Stimulated activated CD4-positive, alpha-beta T cell treated with anti-CD3 and anti-CD28 coated beads, Interleukin-4, amount 100 ng/mL, for 1 hour (primary cell): ENCODE data around the gene AGAP1.

Source experiments
- DNase-seq: peaks from one replicate; pipeline ENCODE4 v3.0.0-alpha.2; 2020

AGAP1 gene

GRCh38 chr2:235958931-235959410 lies 465.1 kb downstream of the AGAP1 start:
- no peak for DNase-seq

DNA sequence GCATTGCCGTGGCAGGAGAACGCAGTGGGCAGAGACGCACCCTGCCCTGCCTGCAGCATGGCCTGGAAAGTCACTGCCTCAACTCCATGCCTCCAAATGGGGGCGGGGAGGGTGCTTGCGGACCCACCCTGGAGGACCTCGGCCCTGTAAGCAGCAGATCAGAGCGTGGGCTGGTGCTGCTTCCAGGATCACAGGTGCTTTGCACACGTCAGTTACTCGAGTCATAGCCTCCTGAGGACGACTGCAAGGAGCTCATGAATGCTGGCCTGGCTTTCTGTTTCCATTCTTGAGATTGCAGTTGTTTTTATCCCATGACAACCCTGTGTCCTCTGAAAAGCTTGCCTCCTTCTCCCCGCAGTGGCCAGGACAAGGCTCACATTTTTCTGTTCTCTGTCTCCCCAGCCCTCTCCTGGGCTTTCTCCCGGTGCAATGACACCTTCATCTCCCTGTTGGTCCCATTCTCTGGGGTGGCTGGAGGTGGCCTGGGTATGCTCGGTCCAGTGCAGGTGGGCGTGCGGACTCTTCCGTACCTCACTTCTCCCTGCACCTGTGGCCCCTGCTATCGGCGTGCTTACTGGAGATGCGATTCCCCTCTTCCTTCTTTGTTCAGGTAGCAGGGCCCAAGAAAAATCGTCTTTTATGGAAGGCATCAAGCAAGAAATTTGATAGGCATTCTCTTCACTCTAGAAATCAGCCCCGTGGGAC lies 466.3 kb downstream of the AGAP1 start:
- no peak for DNase-seq

DNA sequence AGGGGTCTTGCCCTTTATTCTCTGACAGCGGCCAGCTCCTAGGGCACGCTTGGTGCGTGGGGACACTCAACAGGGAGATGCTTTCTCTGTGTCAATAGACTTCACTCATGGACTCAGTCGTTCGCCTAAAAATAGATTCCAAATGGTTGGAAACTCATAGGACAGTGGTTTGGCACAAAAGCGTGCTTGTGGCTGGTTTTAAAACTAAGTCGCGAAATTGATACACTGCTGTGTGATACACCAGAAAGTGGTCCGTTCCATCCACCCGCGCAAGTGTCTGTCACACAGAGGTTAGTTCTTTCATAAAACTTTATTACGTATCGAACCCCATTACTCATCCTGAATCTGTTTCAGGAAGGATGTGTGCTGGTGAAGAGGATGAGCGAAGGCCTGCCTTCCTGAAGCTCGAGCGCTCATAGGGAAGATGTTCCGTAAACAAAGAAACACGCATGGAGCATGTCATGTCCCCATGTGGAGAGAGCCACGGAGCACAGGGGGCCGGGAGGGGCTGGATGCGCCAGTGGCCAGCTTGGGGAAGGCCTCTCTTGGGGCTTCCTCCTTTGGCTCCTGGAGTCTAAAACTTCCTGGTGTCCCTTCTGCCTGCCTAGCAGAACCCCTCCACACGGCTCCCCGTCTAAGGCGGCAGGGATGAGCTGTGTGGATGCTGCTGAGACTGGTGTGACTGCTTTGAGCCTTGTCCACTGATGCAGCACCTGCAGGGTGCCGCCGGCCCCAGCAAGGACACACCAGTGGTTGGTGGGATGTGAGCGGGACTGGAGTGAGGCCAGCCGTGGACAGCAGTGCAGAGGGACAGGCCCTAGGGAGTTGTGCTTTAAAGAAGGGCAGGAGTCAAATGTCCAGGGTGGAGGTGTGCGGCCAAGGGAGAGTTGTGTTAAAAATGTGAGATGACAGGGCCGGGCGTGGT lies 467.1 kb downstream of the AGAP1 start:
- no peak for DNase-seq

GRCh38 chr2:235961711-235962110 lies 467.9 kb downstream of the AGAP1 start:
- no peak for DNase-seq

- DNase-seq = no peak
Measured at GRCh38 chr2:235963853-235964577, 470.2 kb downstream of the AGAP1 start.

DNA sequence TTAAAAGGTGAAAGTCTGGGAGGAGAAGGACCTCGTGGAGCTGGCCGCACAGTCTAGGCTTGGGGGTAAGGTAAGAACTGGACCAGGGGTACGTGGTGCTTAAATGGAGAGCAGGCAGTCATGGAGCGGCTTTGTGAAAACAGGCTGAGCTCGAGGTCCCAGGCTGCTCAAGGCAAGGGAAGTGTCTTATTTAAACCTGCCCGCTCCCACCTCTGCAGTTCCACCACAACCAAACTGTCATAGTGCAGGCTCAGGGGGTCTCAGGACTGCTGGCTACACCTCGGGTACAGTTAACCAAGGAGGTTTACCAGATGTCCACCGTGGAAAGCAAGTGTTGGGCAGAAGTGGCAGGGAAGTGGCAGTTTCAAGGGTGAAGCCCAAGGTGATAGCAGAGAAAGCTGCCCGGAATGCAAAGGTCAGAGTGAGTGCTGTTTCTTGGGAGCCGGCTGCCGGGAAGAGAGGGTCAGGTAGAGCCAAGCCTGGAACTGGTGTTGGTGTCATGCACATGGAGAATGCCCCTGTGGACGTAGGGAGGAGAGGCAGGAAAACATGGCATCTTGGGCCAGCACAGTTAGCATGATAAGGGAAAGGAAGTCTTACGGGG lies 471.0 kb downstream of the AGAP1 start:
- DNase-seq = no peak

DNA sequence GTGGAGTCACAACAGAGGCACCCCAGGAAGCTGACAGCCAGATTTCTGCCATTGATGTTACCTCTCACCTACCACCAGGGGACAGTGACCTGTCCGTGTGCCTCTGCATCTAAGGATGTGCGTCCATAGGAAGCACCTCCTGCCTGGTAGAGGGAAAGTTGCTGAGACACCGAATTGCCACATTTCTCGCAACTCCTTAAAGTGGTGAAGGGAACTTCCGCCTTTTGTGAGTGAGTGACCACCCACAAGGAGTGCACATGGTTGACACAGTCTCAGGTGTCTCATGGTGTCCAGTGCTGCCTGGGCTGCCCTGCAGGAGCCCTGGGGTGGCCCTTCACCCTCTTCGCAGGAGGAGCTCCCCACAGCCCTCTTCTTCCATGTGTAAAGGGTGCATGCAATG lies 472.6 kb downstream of the AGAP1 start:
- DNase-seq = no peak

DNA sequence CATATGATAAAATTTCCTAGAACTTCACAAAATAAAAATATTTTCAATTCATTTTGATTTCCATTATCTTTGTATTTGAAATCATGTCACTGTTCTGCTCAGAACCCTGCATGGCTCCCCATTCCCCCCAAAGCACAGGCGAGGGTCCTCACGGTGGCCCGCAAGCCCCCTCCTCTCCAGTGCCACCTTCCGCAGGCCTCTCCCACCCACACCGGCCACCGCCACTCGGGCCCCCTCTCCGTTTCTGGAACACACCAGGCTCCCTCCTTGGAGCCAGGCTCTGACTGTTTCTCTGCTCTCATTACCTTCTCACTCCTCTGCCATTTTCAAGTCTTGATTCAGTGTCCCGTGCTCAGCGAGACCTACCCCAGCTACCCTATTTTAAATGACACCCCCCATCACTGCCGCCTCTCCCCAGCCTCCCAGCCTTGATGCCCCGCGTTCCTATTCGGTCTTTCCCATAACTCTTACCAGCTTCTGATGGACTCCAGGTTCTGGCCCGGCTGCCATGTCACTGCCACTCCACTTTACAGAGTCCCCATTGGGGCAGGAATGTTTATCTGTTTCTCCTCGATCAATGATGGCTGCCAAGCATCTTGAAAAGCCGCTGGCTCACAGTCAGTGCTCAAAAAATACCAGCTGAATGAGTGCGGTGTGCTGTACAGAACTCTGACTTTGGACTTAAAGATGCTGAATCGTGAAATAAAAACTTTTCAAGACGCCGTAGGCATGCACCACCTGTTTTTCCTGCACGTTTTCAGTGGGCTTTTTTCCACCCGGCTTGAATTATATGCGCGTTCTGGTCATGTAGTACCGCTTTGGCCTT lies 473.3 kb downstream of the AGAP1 start:
- DNase-seq = no peak

DNA sequence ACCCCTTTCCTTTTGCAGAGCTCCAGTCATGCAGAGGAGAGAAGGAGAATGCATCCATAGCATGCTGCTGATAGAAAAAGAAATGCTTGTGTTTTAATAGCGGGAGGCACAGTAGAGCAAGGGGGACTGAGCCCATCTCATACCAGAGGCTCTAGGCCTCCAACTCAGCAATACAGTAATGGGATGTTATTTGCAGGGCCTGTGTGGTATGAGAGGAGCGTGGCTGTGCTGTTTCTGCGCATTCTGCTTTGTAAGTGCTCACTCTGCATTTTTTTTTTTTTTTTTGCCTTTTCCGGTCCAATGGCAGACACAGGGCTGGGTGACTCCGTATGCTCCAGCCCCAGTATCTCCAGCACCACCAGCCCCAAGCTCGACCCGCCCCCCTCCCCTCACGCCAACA lies 474.3 kb downstream of the AGAP1 start:
- DNase-seq = no peak

- no peak for DNase-seq
Measured at GRCh38 chr2:235968616-235969324, 474.9 kb downstream of the AGAP1 start.

GRCh38 chr2:235970204-235971040 lies 476.6 kb downstream of the AGAP1 start:
- no peak for DNase-seq

- no peak for DNase-seq
Measured at GRCh38 chr2:235976516-235976915, 482.7 kb downstream of the AGAP1 start.

DNA sequence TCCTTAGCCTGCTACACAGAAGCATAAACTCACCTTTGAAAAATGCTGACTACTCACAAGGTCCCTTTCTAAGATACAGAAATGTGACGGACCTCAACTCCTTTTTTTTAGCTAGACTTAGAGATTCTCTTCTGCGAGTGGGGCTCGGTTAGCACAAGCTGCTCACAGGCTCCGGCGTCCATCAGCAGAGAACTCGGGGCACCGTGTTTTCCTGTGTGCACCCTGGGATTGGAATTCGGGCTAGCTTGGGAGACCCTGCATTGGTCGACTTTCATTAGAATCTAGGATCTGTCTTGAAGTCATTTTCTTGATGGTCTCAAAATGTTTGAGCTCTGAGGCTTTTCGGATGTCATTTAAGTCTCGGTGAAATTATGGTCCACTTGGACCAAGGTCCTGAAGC lies 483.1 kb downstream of the AGAP1 start:
- DNase-seq = no peak

GRCh38 chr2:235977445-235977844 lies 483.6 kb downstream of the AGAP1 start:
- no peak for DNase-seq

GRCh38 chr2:235978022-235978421 lies 484.2 kb downstream of the AGAP1 start:
- DNase-seq = no peak

DNA sequence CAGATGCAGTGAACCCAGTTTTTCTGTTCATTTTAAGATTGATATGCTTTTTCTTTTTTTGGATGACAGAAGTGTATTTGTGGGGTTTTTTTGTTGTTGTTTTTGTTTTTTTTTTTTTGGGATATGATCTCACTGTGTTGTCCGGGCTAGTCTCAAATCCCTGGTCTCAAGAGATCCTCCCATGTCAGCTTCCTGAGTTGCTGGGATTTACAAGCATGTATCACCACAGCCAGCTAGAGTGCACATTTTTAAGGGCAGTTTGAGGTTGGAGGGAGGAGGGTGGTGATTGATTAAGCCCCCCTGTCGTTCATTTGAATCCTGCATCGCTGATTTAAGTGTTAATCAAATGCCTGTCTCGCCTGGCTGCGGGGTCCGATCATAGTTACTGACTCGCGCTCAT lies 485.2 kb downstream of the AGAP1 start:
- no peak for DNase-seq

DNA sequence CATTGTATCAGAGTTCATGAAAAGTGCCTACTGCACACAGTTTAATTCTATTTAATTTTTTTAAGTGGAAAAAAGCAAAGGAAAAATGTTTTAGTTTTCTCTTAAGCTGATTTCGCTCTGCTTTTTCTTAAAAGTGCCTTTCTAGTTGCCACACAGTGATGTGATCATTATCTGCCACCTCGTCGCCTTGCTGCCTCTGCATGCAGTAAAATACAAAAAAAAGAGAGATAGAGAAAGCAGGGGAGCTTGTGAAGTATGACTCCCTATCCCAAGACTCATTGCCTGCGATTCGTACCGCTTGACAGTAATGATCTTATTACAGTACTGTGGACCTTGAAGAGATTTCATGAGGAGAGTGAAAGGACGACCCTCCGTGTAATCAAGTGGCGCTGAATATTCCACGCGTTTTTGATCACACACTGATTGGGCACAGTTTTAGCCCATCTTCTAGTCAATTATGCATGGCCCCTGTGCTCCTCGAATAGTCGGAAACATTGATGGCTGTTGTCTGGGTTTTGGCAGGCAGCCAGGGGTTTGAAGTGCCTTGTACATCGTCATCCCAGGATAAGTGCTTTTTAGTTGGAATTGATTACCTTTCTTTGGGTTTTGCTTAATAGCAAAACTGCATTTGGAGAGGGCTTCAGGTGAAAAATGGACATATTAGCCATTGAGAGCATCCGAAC lies 486.1 kb downstream of the AGAP1 start:
- DNase-seq = no peak

DNA sequence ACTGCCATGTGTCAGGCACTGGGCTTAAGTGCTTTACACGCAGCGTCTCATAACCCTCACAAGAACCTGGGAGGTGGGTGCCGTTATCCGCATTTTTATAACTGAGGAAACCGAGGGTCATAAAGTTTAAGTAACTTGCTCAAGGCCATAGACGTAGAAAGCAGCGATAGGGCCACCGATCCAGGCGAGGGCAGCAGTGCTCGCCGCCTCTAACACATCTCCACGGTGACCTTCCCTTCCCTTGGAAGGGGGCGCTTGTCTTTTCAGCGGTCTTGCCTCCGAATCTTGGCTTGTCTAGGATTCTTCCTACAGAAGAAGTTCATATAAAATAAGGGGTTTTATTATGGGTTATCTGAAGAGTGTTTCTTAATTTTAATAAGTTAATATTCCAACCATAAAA lies 487.8 kb downstream of the AGAP1 start:
- DNase-seq = no peak

- no peak for DNase-seq
Measured at GRCh38 chr2:235983016-235983415, 489.2 kb downstream of the AGAP1 start.

DNA sequence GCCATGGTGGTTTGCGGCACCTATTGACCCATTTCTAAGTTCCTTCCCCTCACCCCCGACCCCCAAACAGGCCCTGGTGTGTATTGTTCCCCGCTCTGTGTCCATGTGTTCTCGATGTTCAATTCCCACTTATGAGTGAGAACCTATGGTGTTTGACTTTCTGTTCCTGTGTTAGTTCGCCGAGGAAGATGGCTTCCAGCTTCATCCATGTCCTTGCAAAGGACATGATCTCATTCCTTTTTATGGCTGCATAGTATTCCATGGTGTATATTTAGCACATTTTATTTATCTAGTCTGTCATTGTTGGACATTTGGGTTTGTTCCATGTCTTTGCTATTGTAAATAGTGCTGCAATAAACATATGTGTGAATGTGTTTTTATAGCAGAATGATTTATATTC lies 490.7 kb downstream of the AGAP1 start:
- DNase-seq = no peak
